Endothelial cell of umbilical vein (primary cell): ENCODE data around the gene U2AF2. TPM values are rescaled to one million over a fixed set of nuclear protein-coding genes. Genes with fewer than 3 reads are reported as not detected.

Experiments
- BruUV-seq: library from RNA; stranded (reverse); fragments of 400-500 nt; replicated peaks from 2 replicates; lab custom pipeline; 2021; lab: Mats Ljungman, UMichigan
- CTCF ChIA-PET: fragments of 300-600, 350-600 bp; sonication (Branson Sonifier 250); formaldehyde crosslinking; loops from one replicate; lab custom pipeline; 2021; ENCODE audit warnings: antibody characterized with exemption, inconsistent platforms; lab: Charles Lee
- POLR2A ChIA-PET: fragments of 300-600, 350-600 bp; sonication (Branson Sonifier 250); formaldehyde crosslinking; loops from one replicate; lab custom pipeline; 2021; ENCODE audit warnings: antibody characterized with exemption, inconsistent platforms; lab: Charles Lee
- DNase-seq: peaks from one replicate; pipeline ENCODE4 v3.0.0-alpha.2; 2011; ENCODE audit warnings: low read depth, low spot score
- FAIRE-seq: peaks from 2 replicates; lab custom pipeline; 2011; peaks lifted over from hg19 to GRCh38; lab: Jason Lieb, UNC
- H2AFZ ChIP-seq: 2 replicates; pipeline ENCODE4 v1.6.0; 2012; ENCODE audit warnings: low read depth, low read length, control low read depth, inconsistent platforms
- H3K27ac ChIP-seq: 2 replicates; pipeline ENCODE4 v1.5.1; 2011; ENCODE audit warnings: low read depth, mild to moderate bottlenecking, control low read depth, low read length, moderate library complexity; ENCODE audit not compliant: insufficient read depth
- H3K27me3 ChIP-seq, 2 experiments: 2 replicates each; pipeline versions ENCODE4 v1.6.0 to v1.6.1; 2011; ENCODE audit warnings: low read length in 2 of 2, mixed read lengths in 1 of 2; ENCODE audit not compliant: control insufficient read depth in 2 of 2, insufficient read depth in 2 of 2
- H3K36me3 ChIP-seq, 2 experiments: 2 replicates in 1 of 2; 3 replicates in 1 of 2; pipeline ENCODE4 v1.5.1; 2011; ENCODE audit warnings: low read length in 2 of 2, mild to moderate bottlenecking in 1 of 2, moderate library complexity in 1 of 2; ENCODE audit not compliant: control insufficient read depth in 2 of 2, insufficient read depth in 2 of 2; ENCODE audit errors: extremely low read depth in 1 of 2
- H3K4me1 ChIP-seq: 3 replicates; pipeline ENCODE4 v1.5.1; 2011; ENCODE audit warnings: mild to moderate bottlenecking, low read length; ENCODE audit not compliant: control insufficient read depth, insufficient read depth; ENCODE audit errors: extremely low read depth
- H3K4me2 ChIP-seq: 2 replicates; pipeline ENCODE4 v1.6.1; 2011; ENCODE audit warnings: low read length, control low read depth, mixed read lengths; ENCODE audit not compliant: insufficient read depth
- H3K4me3 ChIP-seq, 3 experiments: fragments of 200-600 bp in 1 of 3; sonication (generic), shearing (Covaris generic) in 1 of 3; replicated peaks in 1 of 3; 2 replicates each; pipeline ENCODE4 v1.5.1; 2011 to 2016; ENCODE audit warnings: control low read depth in 3 of 3, low read length in 3 of 3, mild to moderate bottlenecking in 2 of 3, inconsistent platforms in 1 of 3, low read depth in 1 of 3, moderate library complexity in 1 of 3; ENCODE audit not compliant: insufficient read depth in 1 of 3
- H3K79me2 ChIP-seq: 2 replicates; pipeline ENCODE4 v1.6.0; 2012; ENCODE audit warnings: low read length, inconsistent platforms; ENCODE audit not compliant: control insufficient read depth, insufficient read depth
- H3K9ac ChIP-seq: replicated peaks from 2 replicates; pipeline ENCODE3; 2011; ENCODE audit warnings: low read length, control low read depth; ENCODE audit not compliant: insufficient read depth; ENCODE audit errors: extremely low read depth
- H3K9me1 ChIP-seq: replicated peaks from 3 replicates; pipeline ENCODE4 v1.6.0; 2011; ENCODE audit warnings: mild to moderate bottlenecking, low read length; ENCODE audit not compliant: control insufficient read depth, insufficient read depth; ENCODE audit errors: extremely low read depth
- H3K9me3 ChIP-seq: replicated peaks from 2 replicates; pipeline ENCODE4 v1.5.1; 2012; ENCODE audit warnings: low read length, inconsistent platforms; ENCODE audit not compliant: control insufficient read depth, insufficient read depth
- H4K20me1 ChIP-seq: replicated peaks from 2 replicates; pipeline ENCODE3; 2011; ENCODE audit warnings: mild to moderate bottlenecking, low read length; ENCODE audit not compliant: control insufficient read depth, insufficient read depth; ENCODE audit errors: extremely low read depth
- EZH2 ChIP-seq: IDR thresholded peaks from 2 replicates; pipeline ENCODE4 v1.6.1; 2012; ENCODE audit warnings: borderline replicate concordance, low read depth, mild to moderate bottlenecking, moderate library complexity, low read length, inconsistent platforms; ENCODE audit not compliant: severe bottlenecking
- FOS ChIP-seq: IDR thresholded peaks from 2 replicates; pipeline ENCODE4 v1.6.1; 2011; ENCODE audit warnings: mild to moderate bottlenecking, low read length, moderate library complexity, borderline replicate concordance; ENCODE audit not compliant: insufficient read depth
- JUN ChIP-seq: IDR thresholded peaks from 2 replicates; pipeline ENCODE4 v1.6.1; 2011; ENCODE audit warnings: borderline replicate concordance, low read depth; ENCODE audit not compliant: insufficient read length, insufficient read depth
- MYC ChIP-seq: IDR thresholded peaks from one replicate; pipeline ENCODE4 v1.6.1; 2011; ENCODE audit warnings: mild to moderate bottlenecking, low read depth, low read length
- POLR2A ChIP-seq: IDR thresholded peaks from 2 replicates; pipeline ENCODE4 v1.6.1; 2012; ENCODE audit warnings: low read depth, mild to moderate bottlenecking, control low read depth, low read length
- dilution Hi-C: fragments of 300-500 bp; cut with MboI; formaldehyde crosslinking; loops from one replicate; pipeline ENCODE4 v1.15.0; 2019; ENCODE audit warnings: low sequenced_read_pairs; ENCODE audit not compliant: extremely low pct_ligation_motif_present
- intact Hi-C: fragments of 100-400 bp; cut with micrococcal nuclease; formaldehyde crosslinking; loops from one replicate; pipeline ENCODE4 v1.10.0; 2022
- polyA plus RNA-seq, 4 experiments: library from polyadenylated mRNA; depleted of rRNA in 3 of 4; stranded (reverse) in 3 of 4; unstranded in 1 of 4; fragments of >200 nt; gene quantifications; 2 replicates each; pipeline versions ENCODE4 v1.2.1 to v1.2.3, GENCODE V29; 2011 to 2012; ENCODE audit warnings: missing spikeins in 1 of 4
- total RNA-seq: library from RNA; stranded (reverse); gene quantifications from 2 replicates; pipeline ENCODE4 v1.2.3, GENCODE V29; 2021
- TF ChIP-seq, protein P1 (sequence below): IDR thresholded peaks from 2 replicates; pipeline ENCODE4 v1.6.1; 2011; ENCODE audit not compliant: insufficient read depth, insufficient read length
- TF ChIP-seq, protein P2 (sequence below), 2 donors: IDR thresholded peaks; 1 replicate in 1 of 2; 2 replicates in 1 of 2; pipeline ENCODE4 v1.5.1; 2011; ENCODE audit warnings: low read length in 2 of 2, mild to moderate bottlenecking in 2 of 2, moderate library complexity in 2 of 2, control low read depth in 1 of 2, inconsistent platforms in 1 of 2, low read depth in 1 of 2; ENCODE audit not compliant: insufficient read depth in 1 of 2; ENCODE audit errors: extremely low read depth in 1 of 2

Gene U2AF2
- total and polyA plus RNA-seq, 2 donors (not counting 3 experiments of a cell fraction or from before 2014, with no cell fraction given), result 183 to 259 TPM

DNA sequence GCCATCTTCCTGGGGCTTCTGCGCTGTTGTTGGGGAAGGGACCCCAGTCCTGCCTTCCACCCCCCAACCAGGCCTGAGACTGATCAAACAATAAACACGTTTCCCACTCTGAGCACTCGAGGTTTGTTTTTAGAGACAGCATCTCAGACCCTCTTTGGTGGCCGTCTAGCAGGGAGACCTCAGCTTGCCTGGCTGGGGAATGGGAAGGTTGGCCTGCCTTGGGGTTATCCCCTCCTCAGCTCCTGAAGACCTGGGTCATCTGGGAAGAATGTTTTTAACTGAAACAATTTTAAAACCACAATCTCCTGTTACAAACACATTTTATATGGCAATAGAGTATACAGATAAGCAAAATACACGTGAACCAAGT is 9.3 kb upstream of the U2AF2 start:
- Histone ChIP-seq H3K9me3 (no peaks in the 10 kb centered on the region), H3K27ac (no peak overlapping the region), H3K9me1 (no peaks in the 10 kb centered on the region), H3K9ac (no peak overlapping the region), H3K27me3 (no peaks in the 10 kb centered on the region), H3K4me3 (no peak overlapping the region), H3K36me3 (peaks cover 3 to 10% of the 10 kb centered on the region in 2 experiments), H3K79me2 (peaks cover 23% of the 10 kb centered on the region), H4K20me1 (no peaks in the 10 kb centered on the region), H2AFZ (no peak overlapping the region), H3K4me1 (peaks cover 31% of the 10 kb centered on the region), H3K4me2 (no peak overlapping the region)
- DNase-seq, result no peak
- intact Hi-C loops (no loop called here), dilution Hi-C loops (no loop called here)
- ChIA-PET POLR2A (no interaction called here), CTCF (no interaction called here)
- no TSS peak for BruUV-seq
- TF ChIP-seq POLR2A, result no peak
- TF ChIP-seq EZH2, result no peak
- no peak for TF ChIP-seq JUN
- TF ChIP-seq, protein P1, sequence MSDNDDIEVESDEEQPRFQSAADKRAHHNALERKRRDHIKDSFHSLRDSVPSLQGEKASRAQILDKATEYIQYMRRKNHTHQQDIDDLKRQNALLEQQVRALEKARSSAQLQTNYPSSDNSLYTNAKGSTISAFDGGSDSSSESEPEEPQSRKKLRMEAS, result no peak
- no peak for TF ChIP-seq FOS
- no peak for TF ChIP-seq MYC
- TF ChIP-seq, protein P2, sequence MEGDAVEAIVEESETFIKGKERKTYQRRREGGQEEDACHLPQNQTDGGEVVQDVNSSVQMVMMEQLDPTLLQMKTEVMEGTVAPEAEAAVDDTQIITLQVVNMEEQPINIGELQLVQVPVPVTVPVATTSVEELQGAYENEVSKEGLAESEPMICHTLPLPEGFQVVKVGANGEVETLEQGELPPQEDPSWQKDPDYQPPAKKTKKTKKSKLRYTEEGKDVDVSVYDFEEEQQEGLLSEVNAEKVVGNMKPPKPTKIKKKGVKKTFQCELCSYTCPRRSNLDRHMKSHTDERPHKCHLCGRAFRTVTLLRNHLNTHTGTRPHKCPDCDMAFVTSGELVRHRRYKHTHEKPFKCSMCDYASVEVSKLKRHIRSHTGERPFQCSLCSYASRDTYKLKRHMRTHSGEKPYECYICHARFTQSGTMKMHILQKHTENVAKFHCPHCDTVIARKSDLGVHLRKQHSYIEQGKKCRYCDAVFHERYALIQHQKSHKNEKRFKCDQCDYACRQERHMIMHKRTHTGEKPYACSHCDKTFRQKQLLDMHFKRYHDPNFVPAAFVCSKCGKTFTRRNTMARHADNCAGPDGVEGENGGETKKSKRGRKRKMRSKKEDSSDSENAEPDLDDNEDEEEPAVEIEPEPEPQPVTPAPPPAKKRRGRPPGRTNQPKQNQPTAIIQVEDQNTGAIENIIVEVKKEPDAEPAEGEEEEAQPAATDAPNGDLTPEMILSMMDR (IDR thresholded peaks at IDR 0.05; ENCODE audit: extremely low read depth in 1 of 2, insufficient read depth in 1 of 2, low read depth in 1 of 2, low read length in 2 of 2), result no peak
- FAIRE-seq, result no peak
